NCI-H2081 treated with DMSO at 0.1 percent for 48 hours (cell line): ENCODE results near the gene GIMAP2.
"Not testable (repeated sequence)": the region's sequence is repeated elsewhere in the genome, so short reads cannot be mapped to it uniquely, and the experiment has no call there.

ENCODE experiments used
- DNase-seq: peaks from one replicate; lab custom pipeline; 2025; lab: John Stamatoyannopoulos, UW

GIMAP2 gene

DNA sequence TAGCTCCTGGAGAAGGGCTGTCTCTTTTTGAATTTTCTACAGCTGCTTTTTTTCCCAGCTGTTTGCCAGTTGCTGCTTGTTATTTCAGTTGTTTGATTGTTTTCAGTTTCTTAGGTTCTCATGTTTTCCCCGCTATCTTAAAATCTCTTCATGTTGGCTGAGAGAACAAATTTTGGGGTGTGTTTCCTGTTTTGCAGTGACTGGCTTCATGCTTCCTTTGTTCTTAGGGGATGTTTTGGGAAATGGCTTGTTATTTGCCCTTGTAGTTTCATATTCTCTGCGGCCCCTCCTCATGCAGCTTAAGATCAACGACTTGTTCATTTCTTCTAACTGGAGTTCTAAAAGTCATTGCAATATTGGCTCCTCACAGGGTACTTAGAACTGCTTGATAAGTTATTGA is 8.7 kb upstream of the GIMAP2 start:
- DNase-seq: not testable (repeated sequence)

DNA sequence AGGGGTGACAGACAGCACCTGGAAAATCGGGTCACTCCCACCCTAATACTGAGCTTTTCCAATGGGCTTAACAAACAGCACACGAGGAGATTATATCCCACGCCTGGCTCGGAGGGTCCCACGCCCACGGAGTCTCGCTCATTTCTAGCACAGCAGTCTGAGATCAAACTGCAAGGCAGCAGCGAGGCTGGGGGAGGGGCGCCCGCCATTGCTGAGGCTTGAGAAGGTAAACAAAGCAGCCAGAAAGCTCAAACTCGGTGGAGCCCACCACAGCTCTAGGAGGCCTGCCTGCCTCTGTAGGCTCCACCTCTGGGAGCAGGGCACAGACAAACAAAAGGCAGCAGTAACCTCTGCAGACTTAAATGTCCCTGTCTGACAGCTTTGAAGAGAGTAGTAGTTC is 6.9 kb upstream of the GIMAP2 start:
- DNase-seq: not testable (repeated sequence)

DNA sequence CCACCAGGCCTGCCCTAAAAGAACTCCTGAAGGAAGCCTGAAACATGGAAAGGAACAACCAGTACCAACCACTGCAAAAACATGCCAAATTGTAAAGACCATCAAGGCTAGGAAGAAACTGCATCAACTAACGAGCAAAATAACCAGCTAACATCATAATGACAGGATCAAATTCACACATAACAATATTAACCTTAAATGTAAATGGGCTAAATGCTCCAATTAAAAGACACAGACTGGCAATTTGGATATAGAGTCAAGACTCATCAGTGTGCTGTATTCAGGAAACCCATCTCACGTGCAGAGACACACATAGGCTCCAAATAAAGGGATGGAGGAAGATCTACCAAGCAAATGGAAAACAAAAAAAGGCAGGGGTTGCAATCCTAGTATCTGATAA is 5.1 kb upstream of the GIMAP2 start:
- DNase-seq: not testable (repeated sequence)

DNA sequence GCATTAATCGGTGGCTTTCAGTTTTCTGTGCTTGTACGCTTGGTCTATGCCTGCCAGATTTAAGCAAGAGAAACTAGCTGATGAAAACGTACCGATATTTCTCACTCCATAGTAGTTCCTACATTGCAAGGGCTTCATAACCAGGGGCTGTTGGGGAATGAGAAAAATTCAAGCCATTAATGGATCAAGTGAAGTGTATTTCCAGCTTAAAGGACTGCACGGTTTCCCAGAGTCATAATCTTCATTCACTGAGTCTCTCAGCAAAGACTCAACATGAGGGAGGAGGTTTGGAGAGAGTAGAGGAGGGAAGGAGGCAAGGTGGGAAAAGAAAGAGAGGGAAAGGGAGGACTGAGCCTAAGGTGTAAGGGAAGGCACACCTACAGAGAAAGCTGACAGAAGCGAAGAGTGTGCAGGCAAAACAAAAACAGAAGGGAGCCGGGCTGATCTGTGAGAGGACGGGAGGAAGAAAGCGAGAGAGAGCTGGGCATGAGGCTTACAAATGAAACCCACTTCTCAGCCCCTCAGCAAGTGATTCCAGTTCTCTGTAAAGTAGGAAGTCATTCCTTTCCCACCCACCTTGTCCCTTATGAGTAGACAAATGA is 625 bp downstream of the GIMAP2 start:
- no peak for DNase-seq

DNA sequence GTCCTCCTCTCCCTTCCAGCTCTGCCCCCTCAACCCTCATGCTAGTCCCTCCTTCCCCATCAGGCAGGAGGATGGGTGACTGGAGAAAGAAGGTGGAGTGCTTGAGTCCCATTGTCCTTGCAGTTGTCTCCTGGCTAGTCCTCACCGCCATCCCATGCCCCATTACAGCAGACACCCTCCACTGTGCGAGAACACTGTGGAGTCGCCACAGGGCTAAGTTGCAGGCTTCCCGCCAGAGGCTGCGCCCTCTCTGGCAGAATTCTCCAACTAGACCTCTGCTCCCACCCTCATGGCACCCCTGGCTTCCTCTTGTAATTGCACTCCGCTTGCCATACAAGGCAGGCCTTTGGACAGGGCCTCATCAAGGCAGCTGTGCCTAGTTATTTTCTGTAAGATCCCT is 3.1 kb downstream of the GIMAP2 start:
- no peak for DNase-seq

DNA sequence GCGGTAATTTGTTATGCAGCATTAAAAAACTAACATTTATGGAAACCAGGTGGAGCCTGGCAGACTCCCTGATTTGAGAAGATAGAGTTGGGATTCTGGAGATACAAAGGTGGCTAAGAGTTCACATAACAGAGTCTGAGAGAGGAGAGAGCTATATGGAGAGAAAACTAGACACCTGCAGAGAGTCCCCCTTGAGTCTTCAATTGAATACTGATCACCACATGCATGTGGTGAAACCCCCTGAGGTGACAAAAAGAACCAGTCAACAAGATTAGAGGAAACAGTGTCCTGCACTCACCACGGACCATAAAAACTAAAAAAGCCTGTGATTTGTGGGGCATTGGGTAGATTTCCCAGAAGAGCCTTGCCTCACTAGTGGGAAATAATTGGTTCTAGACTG is 10.1 kb downstream of the GIMAP2 start:
- DNase-seq: no peak

DNA sequence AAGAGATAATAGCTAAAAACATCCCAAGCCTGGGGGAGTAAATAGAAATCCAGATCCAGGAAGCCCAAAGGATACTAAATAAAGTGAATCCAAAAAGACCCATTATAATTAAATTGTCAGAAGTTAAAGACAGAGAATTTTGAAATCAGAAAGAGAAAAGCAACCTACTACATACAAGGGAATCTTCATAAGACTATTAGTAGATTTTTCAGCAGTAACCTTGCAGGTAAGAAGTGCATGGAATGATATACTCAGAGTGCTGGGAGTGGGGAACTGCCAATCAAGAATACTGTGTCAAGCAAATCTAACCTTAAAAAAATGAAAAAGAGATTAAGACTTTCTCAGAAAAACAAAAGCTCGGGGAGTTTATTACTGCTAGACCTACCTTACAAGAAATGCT is 17.7 kb downstream of the GIMAP2 start:
- DNase-seq: no peak

DNA sequence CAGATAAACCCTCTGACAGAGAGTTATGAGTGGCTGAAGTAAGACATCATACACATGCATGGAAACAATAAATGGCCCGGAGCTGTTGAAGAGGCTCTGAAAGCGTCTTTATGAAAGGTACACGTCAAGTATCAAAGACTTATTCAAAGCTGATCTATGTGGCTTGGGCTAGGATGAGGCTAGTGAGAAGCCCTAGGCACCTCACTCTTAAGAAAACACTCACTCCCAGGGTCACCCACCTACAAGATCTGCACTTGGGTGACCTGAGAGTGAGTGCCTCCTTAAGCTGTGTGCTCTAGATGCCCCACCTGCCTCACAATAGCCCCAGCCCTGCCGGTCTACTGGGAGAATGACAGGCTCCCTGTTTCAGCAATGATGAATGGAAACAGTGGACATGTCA is 29.8 kb downstream of the GIMAP2 start:
- no peak for DNase-seq

DNA sequence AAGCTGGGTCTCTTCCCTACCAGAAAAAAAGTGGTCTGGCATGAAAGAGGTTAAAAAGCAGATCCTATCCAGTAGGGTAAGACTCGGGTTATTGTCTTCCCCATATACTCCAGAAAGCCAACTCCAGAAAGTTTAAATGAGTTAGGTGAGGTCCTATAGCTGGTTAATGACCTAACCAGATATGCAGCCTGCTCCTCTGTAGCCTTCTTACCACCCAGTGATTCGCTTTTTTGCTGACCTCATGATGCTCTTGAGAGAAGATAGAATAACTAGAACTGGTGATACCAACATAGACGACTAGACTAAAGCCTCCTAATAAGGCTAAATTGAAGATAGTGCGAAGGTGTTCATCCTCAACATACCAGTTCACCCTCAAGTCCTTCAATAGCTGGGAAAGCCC is 30.2 kb downstream of the GIMAP2 start:
- DNase-seq: no peak

DNA sequence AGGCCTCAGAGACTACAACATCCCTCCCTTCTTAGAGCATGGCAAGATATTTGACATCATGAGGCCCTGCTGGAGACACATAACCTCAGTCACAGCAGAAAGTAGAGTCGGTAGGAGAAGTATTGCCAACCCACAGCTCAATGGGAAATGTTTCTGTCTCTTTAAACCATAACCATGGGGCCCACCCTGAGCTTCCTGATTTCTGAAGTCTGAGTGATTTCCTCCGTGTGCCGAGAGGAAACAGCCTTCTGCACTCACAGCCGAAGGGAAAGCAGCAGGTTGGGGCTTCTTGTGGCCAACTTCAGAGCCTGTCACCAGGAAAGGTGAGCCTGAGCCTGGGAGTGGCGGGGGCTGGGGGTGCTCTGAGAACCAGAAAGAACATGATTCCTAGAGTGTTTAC is 30.9 kb downstream of the GIMAP2 start, which contains the start of gene GIMAP1:
Gene GIMAP1 (plus strand): TSS at position 246 of the 400 bp plus-strand sequence. CDS start 2,435 bp downstream, outside the sequence.
- DNase-seq: no peak

DNA sequence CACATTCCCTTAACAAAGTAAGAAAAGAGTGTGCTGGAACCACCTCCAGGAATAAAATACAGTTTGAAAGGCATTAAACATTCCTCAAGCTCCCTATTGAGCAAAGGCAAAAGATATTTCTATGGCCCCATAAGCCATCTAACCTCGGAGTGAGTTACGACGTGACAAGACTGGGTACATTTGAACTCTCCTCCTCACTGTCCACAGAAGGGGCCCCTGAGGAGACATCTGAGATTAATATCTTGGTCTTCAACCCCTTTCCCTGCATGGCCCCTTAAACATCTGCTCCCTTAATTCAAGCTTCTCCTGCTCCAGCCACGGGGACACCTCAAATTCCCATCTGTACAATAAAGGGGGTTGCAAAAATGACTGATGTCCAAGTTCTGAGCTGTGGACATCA is 31.4 kb downstream of the GIMAP2 start:
- no peak for DNase-seq

DNA sequence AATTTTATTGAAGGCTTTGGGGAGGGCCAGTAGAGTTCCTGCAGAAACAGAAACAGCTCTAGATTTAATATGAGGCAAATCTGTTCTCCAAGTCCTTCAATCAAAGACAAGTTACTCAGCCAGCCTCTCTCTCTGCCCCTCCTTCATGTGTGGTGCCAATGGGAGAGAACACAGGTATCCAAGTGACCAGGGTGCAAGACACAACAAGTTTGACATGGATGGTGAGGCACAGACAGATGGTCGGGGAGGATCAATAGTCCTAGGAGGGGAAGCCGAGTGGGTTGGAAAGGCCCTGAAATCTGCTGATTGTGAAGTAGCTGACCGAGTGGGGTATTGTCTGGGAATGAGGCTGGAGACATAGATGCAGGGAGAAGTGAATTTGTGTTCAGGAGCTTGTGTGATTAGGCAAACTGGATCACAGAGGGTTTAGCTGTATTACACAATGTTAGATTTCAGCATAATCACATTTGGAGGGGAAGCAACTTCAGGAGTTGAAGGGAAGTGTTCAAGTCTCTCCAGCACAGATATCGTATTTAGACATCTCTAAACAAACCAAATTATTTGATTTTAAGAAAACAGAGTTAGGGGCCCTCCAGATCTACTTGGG is 32.4 kb downstream of the GIMAP2 start:
- no peak for DNase-seq

DNA sequence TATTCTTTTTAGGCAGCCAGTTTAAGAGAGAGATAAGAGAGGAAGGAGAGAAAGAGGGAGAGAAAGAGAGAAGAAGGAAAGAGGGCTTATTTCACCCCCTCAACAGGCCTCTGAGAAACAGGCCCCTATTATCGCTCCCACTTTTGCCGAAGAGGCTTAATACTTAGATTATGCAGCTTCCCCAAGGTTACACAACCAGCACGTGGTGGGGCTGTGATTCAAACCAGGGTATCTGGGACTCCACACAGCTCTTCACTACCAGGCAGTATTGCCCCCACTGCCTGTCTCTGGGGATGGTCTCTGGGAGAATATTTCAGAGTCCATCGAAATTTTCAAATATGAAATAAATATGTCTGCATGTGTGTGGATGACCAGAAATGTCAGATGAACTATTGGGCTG is 33.9 kb downstream of the GIMAP2 start:
- DNase-seq: no peak

DNA sequence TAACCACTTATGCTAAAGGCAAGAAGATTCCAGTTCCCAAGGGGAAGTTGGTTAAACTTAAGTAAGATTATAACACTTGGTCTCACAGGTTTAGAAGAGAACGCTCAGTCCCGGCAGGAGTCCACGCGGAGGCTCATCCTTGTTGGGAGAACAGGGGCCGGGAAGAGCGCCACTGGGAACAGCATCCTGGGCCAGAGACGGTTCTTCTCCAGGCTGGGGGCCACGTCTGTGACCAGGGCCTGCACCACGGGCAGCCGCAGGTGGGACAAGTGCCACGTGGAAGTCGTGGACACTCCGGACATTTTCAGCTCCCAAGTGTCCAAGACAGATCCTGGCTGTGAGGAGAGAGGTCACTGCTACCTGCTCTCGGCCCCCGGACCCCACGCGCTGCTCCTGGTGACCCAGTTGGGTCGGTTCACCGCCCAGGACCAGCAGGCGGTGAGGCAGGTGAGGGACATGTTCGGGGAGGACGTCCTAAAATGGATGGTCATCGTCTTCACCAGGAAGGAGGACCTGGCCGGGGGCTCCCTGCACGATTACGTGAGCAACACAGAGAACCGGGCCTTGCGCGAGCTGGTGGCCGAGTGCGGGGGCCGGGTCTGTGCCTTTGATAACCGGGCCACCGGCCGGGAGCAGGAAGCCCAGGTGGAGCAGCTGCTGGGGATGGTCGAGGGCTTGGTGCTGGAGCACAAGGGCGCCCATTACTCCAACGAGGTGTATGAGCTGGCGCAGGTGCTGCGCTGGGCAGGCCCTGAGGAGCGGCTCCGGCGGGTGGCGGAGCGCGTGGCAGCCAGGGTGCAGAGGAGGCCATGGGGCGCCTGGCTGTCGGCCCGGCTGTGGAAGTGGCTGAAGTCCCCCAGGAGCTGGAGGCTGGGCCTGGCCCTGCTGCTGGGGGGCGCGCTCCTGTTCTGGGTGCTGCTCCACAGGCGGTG is 34.7 kb downstream of the GIMAP2 start:
- no peak for DNase-seq

DNA sequence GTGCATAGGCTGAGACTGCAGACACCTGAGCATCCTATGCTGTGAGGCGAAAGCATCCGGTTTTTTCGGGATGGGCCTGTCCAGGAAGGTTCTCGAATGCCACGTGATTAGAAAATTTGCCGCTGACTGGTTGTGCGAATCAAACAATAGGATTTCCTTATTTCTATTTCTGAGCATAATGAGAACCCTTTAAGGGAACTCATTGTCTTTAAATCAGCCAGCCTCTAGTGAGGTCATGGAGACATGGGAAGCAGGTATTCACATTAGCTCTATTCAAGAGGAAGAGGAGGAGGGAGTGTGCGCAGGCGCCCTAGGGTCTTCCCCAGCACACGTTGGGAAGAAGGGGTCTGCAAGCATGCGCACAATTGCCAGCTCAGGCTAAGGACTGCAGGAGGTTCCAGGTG is 36.5 kb downstream of the GIMAP2 start:
- DNase-seq: no peak

DNA sequence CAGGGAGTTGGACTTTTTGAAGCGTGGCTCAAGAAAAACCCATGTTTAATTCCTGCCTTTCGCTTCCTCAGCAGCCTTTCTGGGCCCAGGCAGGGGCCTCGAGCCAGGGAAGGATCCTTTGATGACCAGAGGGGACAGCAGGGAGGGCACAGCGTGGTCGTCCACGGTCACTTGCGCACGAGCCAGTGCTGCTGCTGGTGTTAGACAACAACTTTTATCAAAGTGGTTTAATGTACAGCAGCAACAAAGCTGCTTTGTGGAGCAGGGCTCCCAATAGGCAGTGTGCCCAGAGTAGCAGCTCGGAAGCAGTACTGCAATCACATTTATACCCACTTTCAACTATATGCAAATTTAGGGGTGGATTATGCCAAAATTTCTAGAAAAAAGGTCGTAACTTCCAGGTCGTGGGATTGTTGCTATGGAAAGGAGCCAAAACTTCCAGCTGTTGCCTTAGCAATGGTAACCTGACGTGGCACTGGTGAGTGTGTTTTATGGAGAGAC is 37.0 kb downstream of the GIMAP2 start:
- DNase-seq: no peak

DNA sequence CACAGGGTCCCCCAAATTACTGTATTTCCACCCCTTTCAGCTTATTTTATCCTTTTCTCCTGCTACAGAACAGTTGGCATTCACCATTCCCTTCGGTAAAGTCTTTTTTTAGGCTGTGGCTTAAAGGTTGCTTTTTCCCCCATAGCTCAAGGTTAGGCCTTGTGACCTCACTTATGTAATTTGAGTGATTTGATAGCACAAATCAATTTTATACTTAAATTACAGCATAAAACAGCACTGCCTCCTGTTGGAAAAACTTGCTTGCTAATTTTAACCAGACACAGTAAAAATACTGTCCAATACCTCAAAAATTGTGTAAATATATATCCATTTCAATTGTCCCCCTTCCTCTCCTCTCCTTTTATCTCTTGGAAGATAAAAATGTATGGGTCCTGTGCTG is 38.0 kb downstream of the GIMAP2 start:
- no peak for DNase-seq

DNA sequence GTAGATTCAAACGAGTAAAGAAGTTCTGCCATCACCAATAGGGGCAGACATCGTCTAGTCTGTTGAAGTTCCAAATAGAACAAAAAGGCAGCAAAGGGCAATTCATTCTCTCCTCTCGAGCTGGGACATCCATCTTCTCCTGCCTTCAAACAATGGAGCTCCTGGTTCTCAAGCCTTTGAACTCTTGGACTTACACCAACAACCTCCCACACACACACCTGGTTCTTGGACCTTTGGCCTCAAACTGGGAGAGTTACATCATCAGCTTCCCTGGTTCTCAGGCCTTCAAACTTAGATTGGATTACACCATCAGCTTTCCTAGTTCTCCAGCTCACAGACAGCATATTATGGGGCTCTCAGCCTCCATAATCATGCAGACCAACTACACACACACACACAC is 41.9 kb downstream of the GIMAP2 start:
- DNase-seq: no peak

DNA sequence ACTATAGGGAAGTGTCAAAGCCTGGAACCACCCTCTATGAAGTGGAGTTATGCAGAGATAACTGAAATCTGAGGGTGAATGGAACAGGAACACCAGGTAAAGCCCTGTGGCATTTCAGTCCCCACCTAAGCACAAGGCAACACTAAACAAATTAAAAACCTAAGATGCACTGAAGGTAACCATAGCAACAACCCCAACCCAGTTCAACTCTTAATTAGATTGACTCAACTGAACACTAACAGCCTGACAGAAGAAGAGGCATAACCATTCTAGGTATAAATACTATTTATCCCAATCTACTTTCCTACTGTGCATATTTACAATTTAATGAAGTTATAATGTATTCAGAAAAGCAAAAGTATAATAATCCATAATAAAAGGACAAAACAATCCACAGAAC is 42.5 kb downstream of the GIMAP2 start:
- DNase-seq: no peak

DNA sequence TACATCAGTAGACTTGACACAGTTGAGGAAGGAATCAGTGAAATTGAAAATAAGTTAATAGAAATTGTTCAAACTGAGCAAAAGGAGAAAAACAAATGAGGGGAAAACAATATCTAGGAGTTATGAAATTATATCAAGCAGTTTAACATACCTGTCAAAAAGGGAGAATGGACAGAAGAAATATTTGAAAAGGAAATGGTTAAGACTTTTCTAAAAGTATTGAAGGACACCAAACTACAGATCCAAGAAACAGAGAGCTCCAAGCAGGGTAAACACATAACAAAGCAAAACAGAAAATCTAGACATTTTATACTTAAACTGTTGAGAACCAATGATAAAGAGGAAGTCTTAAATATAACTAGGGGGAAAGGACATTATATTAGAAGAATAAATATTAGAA is 43.1 kb downstream of the GIMAP2 start:
- no peak for DNase-seq

DNA sequence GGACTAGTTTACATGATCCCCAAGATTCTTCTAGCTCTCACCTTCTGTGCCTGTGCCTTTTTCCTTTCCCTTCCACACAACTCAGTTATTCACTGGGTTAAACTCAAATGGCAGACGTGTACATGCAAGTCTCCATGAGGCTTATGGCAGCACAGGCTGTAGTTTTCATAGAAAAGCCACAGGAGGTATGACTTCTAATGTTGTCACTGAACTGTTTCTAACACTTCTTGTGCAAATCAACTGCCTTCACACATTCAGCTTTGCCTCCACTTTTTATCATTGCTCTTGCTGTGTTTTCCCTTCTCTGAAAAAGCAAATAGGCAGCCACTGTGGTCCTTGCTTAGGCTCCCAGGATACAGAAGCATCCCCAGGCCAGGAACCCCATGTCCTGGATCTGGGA is 46.4 kb downstream of the GIMAP2 start:
- no peak for DNase-seq

DNA sequence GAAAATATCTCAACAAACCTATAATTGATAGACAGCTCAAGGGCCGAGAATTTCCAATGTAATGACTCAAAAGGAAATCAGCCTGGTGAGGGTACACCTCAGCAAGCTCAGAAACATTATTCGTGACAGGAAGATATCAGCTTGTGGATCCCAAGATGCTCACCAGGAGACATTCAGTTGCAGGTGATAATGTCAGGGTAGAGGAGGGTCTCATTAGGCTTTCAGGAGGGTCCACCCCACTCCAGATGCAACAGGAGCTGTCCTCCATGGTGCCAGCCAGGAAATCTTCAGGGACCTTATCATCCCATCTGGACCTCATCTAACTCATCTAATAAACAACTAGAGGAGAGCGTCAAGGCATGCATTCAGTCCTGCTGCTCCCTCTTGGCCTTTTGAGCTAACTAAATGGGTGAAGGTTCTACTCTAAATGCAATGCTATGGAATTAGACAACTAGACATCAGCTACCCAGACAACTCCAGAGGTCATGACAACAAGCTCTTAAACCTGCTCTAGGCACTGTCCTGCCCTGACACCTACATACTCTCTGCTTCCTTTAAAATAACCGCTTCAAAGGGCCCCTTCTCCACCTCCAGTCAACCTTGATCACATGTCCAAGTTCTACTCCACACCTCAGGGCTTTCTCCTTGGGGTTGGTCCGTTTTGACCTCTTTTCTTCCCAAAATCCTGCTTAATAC is 47.4 kb downstream of the GIMAP2 start:
- DNase-seq: no peak
